GF-D8 (cell line): ENCODE results near the gene MOB1A.
"Not testable (repeated sequence)": the region's sequence is repeated elsewhere in the genome, so short reads cannot be mapped to it uniquely, and the experiment has no call there.

Source experiments
- DNase-seq: peaks from one replicate; lab custom pipeline; 2025; lab: John Stamatoyannopoulos, UW

MOB1A gene

DNA sequence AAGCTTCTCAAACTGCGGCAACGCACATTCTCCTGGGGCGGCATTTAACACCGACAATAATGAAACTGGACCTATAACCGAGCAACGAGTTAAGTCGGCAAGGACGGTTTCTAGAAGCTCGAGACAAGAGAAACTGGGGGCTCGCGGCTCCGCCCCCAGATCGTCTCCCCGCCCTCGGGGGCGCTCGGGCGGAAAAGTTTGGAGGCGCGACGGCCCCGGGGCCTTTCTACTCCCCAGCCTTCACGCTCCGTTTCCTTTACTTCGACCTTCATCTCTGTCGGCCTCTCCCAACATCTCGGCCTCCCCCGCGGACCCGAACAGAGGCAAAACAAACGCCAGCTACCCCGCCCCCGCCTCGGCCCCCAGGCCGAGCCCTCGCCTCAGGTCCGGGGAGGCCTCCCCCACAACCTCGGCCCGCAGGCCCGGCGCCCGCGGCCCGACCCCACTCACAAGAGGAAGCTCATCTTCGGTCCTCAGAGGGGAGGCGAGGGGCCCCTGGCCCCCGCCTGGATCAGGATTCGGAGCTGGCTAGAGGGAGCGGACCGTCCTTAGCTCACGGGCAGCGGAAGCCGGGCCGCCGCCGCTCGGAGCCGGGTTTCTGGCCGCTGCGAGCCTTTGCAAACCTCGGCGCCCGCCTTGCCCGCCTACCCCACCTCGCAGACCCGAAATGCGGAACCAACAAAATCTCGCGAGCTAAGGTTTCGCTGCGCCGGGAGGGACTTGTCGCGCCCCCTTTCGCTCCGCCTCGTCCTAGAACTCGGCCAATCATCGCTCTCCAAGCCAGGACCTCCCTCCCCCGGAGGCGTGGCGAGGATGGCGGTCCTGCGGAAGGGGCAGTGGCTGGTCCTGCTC lies at the start of gene MOB1A:
TSS of gene MOB1A (minus strand) at position 669 of the 852 bp plus-strand sequence. CDS start at position 464, 205 bp downstream.
- DNase-seq = peak; percentile 95

DNA sequence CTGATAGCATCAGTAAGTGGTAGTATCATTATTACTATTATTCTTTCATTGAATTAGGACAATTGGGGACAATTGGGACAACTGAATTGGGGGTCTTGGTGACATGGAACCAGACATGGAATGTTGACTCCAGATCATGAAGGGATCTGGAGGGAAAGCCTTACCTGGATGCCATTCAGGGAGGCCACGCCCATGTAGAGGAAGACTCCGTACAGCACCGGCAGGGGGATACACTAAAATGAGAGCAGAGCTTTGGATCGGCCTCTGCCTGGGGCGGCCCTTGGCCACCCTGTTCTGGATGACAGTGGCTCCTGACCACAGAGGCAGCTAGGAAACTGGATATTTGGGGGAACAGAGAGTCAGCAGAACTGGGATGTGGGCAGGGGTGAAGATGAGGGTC lies 49.0 kb upstream of the MOB1A start:
- DNase-seq = no peak

DNA sequence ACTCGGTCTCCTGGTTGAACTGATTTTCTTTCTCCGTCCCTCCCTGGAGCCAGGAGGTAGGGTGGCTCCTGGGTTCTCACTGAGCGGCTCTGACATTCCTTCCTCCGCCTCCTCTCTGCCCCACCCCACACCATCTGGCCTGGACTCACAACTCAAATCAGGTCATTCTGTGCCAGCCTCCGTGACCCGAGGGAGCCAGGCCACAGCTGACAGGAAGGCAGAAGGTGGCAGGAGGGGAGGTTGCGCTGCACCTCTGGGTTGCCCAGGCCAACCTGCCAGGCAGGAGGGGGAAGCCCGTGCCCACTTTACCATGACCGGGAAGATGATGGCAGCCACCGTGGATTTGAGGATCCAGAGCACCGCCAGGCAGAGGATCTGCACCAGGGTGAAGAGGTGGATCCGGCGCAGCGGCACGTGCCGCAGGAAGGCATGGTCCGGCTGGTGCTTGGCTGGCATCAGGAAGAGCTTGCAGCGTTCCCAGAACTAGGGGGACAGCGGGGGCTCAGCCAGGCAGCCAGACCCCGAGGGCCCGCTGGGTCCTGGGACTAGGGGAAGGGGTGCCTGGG lies 48.1 kb upstream of the MOB1A start:
- no peak for DNase-seq

DNA sequence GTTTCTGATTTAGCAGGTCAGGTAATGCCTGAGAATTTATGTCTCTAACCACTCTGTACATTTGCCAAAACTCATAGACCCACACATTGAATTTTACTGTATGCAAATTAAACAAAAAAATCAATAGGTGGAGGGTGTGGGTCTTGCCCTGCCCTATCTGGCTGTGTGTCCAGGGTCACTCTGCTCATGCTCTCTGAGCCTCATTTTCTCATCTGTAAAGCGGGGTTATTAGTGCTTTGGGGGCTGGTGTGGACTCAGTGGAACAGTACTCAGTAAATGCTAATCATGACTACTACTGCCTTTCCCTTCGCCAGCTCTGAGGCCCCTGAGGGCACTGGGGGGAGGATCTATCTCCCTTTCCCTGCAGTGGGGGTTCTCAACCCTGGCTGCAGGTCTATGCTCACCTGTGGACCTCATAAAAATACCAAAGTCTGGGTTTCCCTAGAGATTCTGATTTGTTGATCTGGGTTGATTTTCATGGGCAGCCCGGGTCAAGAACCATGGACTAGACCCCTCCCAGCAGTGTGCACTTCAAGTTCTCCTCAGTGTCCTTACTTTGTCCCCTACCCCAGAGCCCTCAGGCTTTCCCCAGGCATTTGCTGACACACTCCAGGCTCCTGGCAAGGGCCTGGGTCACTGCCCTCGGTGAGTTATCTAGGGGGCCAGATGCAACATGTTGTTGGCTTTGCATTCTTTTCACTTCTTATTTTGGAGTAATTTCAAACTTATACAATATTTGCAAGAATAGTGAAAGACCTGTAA lies 47.2 kb upstream of the MOB1A start:
- no peak for DNase-seq

DNA sequence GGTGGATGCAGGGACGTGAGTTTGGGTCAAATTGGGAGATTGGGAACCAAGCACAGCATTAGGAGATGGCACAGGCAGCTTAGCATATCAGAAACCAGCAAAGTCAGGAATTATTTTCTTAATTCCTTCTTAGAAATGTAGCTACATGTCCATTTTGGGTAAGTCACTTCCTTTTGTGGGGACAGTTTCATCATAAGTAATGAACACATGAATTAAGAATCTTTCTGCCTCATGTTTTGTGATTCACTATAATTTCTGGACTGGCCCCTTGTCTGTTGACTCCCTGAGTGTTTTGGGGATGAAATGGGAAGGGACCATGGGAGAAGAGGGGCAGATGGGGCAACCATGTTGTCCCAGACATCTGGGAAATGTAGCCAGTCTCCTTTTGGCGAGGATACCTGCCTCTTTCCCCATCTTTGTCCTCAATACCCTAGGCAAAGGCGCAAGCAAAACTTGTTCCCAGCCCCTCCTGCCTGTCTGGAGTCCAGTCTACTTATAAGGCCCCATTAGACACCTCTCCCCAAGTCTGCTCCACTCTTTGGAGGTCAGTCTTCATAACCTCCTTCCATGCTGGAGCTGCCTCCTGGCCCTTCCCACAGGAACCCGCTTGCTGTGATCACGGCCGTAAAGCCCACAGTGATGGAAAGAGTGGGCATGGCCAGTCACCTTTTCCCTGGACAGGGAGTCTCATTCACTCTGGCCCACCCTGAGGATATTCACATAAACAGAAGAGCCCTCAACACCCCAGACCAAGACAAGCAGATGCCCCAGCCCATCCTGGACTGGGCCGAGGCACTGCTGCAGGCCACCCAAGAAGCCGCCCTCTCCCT lies 45.5 kb upstream of the MOB1A start:
- DNase-seq = no peak

DNA sequence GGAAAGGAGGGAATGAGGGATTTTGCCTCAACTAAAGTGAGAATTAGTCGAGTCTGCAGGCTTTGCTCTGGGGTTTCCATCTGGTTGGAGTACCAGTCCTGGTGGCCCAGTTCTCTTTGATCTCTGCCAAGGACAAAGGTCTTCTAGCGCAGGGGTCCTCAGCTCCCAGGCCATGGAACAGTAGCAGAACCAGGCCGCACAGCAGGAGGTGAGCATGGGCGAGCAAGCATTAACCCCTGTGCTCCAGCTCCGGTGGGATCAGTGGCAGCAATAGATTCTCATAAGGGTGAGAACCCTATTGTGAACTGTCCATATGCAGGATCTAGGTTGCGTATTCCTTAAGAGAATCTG lies 43.6 kb upstream of the MOB1A start:
- DNase-seq = no peak

DNA sequence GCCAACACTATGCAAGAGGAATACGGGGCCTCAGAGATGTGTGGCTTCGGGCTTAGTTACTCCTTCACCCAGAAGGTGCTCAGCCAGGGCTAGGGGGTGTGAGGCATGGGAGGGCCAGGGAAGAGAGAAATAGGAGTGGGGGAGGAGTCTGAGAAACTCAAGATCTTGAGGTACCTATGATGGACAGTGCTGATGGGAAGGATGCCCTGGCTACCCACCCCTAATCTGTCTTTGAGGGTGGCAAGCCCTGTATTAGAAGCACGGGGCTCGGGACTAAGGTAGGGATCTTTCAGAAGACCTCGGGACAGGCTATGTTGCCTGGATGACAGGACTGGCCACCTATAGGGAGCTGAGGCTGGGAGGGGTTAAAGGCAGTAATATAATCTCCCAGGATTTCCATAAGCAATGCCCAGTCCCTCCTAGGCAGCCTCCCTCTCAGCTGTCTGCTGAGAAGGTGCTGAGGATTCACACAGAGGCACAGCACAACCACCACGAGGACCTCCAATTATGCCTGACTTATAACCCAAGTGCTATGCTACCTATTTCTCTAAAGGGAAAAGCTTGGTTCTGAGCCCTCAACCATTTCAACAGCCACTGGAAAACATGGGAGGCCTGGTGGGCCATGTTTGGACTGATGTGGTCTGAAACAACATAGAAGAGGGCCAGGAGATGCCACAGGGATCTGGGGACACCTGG lies 43.1 kb upstream of the MOB1A start:
- no peak for DNase-seq

DNA sequence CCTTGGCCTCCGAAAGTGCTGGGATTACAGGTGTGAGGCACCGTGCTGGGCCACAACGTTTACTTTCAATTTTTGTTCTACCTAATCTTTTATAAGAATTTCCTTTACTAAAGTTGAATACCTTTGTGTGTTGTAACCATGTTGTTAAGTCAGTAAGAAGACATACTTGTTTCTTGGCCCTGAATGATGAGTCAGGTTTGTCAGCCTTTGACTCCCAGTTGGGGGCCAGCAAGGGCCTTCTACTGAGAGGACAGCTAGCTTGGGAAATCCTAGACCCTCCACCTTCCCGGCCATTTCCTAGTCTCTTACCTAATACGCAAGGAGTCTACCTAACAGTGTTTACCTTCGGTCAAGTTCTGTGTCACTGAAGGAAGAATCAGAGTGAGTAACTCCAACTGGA lies 42.4 kb upstream of the MOB1A start:
- DNase-seq = no peak

DNA sequence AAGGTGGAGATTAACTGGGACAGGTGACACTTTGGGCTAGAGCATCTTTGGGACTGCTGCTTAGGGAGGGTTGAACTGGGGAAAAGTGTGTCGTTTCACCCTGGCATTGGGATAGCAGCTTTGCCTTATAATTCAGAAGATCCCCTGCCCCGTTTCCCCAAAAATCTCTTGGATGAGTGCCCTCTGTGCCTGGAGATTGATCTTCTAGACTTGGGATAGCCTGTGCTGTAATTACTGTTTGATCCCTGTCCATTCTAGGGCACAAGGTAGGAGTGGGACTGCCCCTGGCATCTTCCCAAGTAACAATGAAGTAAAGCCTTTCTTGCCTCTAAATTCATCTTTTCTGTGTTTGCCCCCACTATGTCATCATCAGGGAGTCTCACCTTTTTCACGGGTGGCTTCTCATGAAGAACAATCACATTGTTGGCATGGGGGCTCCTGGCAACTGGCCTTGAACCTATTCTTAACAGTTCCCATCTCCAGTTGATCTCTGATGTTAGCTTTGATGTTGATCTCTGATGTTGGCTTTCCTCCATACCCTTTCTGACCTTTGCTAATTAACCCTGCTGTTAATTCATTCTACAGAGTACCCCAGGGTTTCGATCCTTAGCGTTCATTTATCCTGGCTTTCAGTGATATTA lies 41.3 kb upstream of the MOB1A start:
- DNase-seq = no peak

DNA sequence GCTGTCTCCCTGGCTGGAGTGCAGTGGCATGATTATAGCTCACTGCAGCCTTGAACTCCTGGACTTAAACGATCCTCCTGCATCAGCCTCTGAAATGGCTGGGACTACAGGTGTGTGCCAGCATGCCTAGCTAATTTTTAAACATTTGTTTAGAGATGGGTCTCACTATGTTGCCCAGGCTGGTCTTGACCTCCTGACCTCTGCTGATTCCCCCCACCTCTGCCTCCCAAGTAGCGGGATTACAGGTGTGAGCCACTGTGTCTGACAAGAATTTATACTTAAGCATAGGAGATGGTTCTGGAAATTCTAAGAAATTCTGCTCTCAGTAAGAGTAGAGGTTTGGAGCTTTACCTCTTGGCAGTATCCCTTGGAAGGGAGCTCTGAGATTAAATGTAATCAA lies 38.0 kb upstream of the MOB1A start:
- DNase-seq = no peak

DNA sequence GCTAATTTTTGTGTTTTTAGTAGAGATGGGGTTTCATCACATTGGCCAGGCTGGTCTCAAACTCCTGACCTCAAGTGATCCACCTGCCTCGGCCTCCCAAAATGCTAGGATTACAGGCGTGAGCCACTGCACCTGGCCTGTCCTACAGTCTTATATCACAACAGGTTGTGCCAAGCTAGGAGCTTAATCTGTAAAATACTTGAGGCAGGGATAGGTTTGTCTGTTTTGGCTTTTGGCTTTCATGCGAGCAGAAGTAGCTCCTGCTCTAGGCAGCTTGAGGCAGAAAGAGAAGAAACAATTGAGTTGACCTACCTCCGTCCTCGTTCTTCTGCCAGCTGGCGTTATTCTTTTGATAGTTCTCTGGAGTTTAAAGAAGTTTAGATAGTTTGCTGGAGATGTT lies 37.1 kb upstream of the MOB1A start:
- DNase-seq = not testable (repeated sequence)

DNA sequence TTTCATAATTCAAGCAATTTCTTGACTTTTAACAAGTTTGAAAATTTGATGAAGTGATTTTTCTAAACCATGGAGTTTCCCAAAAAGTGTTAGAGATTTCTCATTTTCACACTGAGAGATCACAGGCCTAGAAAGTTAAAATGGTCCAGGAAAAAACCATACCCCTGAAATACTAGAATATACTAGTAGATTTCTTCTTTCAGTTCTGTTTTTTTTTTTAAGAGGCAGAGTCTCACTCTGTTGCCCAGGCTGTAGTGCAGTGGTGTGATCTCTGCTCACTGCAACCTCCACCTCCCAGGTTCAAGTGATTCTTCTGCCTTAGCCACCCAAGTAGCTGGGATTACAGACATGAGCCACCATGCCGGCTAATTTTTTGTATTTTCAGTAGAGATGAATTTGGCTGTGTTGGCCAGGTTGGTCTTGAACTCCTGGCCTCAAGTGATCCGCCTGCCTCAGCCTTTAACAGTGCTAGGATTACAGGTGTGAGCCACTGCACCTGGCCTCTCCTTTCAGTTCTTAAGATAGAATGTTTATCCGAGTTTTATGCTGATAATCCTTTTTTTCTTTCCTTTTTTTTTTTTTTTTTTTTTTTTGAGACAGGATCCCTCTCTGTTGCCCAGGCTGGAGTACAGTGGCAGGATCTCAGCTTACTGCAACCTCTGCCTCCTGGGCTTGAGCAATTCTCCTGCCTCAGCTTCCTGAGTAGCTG lies 34.2 kb upstream of the MOB1A start:
- DNase-seq = no peak

DNA sequence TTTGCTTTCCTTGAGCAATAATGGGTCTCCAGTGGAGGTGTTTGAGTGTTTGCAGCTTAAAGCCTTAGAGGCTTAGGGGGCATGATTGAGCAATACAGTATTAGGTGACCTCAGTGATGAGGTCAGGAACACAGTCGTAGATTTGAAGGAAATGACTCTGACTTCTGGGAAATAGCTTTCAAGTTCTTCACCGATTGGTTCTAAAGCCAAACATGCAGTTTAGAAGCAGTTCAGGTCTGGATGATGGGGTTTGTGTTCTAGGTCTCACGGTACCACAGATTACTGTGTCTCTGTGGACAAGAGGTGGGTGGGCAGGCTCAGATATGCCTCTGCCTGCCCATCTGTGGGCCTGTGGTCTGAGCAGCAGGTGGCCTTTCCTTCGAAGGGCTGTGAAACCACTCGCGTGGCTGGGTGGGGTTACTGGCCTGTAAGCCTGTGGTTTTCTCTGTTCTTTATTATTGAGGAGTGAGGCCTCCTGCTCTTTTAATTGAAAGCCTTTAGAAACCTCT lies 27.6 kb upstream of the MOB1A start:
- DNase-seq = peak; percentile 75

DNA sequence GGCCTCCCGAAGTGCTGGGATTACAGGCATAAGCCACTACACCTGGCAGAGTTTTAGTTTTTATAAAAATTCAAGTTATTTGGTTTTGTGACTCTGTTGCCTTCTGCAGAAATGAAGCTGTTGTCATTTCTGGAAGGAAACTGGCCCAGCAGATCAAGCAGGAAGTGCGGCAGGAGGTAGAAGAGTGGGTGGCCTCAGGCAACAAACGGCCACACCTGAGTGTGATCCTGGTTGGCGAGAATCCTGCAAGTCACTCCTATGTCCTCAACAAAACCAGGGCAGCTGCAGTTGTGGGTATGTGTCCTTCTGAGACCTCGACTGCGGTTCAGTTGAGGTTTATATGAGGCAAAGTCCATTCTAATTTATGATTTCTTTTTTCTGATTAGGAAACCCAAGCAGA lies 26.9 kb upstream of the MOB1A start:
- DNase-seq = peak; percentile 82

DNA sequence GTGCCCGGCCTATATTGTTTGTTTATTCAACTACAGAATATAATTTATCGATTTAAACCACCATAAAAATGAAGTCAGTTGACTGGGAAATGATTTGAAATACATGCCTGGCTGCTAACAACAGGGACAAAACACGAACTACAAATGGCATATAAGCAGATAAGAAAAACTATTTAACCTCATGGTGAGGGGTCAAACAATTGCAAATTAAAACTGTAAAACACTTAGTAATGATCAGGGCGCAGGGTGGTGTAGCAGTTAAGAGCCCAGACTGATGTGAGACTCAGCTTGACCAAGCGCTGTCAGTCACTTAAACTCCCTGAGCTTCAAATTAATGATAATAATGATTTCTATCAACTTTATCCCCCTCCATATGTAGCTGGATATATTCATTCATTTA lies 26.4 kb upstream of the MOB1A start:
- DNase-seq = no peak

DNA sequence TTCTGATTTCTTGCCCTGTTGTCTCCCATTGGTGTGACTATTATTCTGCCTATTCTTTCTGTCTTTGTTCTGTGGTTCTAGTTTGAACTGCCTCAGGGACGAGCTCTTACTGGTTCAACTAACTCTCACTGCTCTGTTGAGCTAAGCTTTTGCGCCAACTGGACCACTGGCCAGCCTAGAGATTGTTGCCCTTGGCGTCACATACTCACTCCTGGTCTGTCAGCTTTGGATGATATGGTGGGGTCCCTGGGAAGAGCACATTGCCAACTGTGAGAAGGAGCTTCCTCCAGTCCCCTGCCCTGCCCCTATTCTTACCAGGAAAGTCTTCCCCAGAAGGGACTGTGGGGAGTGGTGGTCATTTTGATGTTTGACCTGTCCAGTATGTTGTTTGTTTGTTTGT lies 25.8 kb upstream of the MOB1A start:
- no peak for DNase-seq

DNA sequence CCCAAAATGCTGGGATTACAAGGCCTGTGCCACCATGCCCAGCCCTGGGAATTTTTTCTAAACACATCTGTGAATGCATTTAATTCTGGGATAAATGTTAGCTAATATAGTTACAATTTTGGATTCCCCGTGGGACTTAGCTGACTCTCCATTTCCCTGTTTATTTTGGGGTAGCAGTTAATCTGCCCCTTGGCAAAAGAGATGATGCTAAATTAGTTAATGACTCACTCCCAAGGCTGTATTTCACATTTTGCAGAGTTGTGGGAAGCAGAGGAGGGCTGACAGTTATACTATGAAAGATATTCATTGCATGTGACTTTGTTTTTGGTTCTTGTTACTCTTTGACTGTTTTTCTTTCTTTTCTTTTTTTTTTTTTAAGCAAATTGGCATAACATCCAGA lies 22.9 kb upstream of the MOB1A start:
- DNase-seq = no peak

DNA sequence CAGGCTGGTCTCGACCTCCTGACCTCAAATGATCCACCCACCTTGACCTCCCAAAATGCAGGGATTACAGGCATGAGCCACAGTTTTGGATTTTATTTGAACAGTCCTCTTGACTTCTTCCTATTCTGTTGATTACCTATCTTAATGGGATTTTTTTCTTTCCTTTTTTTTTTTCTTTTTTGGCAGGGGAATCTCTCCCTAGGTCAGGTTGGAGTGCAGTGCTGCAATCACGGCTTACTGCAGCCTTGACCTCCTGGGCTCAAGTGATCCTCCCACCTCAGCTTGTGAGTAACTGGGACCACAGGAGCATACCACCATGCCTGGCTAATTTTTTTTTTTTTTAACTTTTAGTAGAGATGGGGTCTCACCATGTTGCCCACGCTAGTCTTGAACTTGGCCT lies 22.5 kb upstream of the MOB1A start:
- no peak for DNase-seq

DNA sequence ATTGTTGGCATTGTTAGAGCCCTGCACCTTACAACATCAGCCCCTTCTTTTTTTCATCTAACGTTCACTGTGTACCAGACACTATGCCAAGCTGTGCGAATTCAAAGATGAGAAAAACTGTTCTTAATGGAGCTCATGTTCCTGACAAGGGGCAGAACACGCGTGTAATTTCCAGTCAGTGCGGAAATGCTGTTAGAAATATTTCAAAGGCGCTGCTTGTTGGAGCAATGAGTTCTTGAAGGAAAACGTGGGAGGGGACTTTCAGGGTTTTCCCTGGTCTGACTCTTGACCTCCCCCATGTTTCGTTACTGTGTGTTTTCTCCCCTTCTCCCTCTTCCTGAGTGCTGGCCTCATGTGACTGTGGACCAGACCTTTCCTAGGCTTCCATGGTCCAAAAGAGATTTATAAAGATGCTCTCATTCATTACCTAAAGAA lies 21.2 kb upstream of the MOB1A start:
- no peak for DNase-seq

DNA sequence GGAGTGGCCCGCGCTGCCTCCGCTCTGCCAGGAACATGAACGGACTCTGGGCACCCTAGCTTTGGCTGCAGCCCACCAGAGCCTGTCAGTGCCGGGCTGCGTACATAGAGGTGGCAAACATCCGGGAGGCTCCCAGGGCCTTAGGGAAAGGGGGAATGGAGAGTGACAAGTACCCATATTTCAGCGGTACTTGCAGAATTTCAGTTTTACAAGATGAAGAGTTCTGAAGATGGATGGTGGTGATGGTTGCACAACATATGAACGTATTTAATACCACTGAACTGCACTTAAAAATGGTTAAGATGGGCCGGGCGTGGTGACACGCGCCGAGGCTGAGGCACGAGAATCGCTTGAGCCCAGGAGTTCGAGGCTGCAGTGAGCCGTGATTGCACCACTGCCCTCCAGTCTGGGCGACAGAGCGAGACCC lies 20.6 kb upstream of the MOB1A start:
- no peak for DNase-seq
